ENCODE results near the gene DEPP1. TPM values are rescaled to one million over a fixed set of nuclear protein-coding genes. Genes with fewer than 3 reads are reported as not detected.

DEPP1 gene
- total and polyA plus RNA-seq, 2 of the 13 experiments (the other 11 are each of a cell fraction or from before 2014, with no cell fraction given) = 14.8 to 270 TPM

GRCh38 chr10:44995914-44996669 lies 17.5 kb upstream of the DEPP1 start (continued):
- TF ChIP-seq CERS6 (CRISPR knock-in tag; IDR thresholded peaks at IDR 0.05) = no peak
- TF ChIP-seq ZBTB33 (CRISPR knock-in tag; IDR thresholded peaks at IDR 0.05) = no peak
- TF ChIP-seq ZNF747 (CRISPR knock-in tag; IDR thresholded peaks at IDR 0.05; ENCODE audit: borderline replicate concordance) = peak; percentile 55; the same call in 1 of the 2 replicates
- no peak for TF ChIP-seq ZNF670 (CRISPR knock-in tag; IDR thresholded peaks at IDR 0.05; ENCODE audit: borderline replicate concordance)
- no peak for TF ChIP-seq HNRNPK (IDR thresholded peaks at IDR 0.05; ENCODE audit: low read depth, low read length, poor library complexity, severe bottlenecking)
- TF ChIP-seq NONO (IDR thresholded peaks at IDR 0.05) = no peak
- TF ChIP-seq NONO (CRISPR knock-in tag; conservative IDR thresholded peaks at IDR 0.05) = peak; percentile 42; the same call in 1 of the 2 replicates
- TF ChIP-seq TCF12 (IDR thresholded peaks at IDR 0.05) = no peak
- TF ChIP-seq TCF12 (CRISPR knock-in tag; IDR thresholded peaks at IDR 0.05) = no peak
- TF ChIP-seq CSRNP1 (CRISPR knock-in tag; IDR thresholded peaks at IDR 0.05) = peak; percentile 88
- TF ChIP-seq ZNF687 (CRISPR knock-in tag; IDR thresholded peaks at IDR 0.05) = peak; percentile 95
- TF ChIP-seq ZNF512B (CRISPR knock-in tag; IDR thresholded peaks at IDR 0.05; ENCODE audit: borderline replicate concordance) = no peak
- no peak for TF ChIP-seq ZNF337 (CRISPR knock-in tag; IDR thresholded peaks at IDR 0.05; ENCODE audit: borderline replicate concordance, low read depth)
- TF ChIP-seq TRAFD1 (CRISPR knock-in tag; IDR thresholded peaks at IDR 0.05; ENCODE audit: borderline replicate concordance) = no peak
